ENCODE data around the gene ARHGAP26.

- TF ChIP-seq CTCF (IDR thresholded peaks at IDR 0.05): no peak
- TF ChIP-seq EP300 (IDR thresholded peaks at IDR 0.05): no peak
Measured at GRCh38 chr5:143168921-143169810, 399.0 kb downstream of the ARHGAP26 start.
